HS-27A (cell line): ENCODE measurements around the gene SLC24A3.

ENCODE experiments used
- DNase-seq: peaks from one replicate; pipeline ENCODE4 v3.0.0-alpha.2; 2012; ENCODE audit warnings: low read depth, missing footprints

Gene SLC24A3

DNA sequence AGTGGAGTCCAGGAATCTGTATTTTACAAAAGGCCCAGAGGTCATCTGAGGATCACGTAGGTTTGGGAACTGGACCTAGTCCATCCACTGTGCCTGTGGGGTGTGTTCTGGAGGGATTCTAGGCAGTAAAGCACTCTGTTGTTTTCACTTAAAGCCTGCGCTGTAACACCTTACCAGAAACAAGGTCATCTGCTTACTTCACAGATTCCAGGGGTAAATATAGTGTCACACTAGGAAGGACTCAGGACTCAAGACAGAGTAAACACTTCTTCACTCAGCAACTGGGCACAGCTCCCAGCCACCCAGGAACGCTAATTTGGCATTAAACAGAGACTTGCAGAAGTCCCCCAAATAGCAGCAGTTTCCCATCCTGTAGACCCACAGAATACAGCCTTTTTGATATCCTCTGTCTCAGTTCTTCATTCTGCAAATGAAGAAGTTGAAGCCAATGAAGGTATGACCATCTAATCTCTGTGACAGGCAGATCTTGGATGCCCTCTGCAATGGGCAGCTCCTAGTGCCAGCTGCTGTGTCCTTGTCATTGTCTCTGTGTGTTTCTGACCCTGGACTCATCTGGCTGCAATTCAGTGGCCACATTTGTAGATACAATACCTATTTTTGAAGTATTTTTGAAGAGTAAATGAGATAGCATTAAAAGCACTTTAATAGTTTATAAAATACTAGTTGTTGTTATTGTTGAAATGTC is 129.1 kb downstream of the SLC24A3 start:
- DNase-seq: no peak

DNA sequence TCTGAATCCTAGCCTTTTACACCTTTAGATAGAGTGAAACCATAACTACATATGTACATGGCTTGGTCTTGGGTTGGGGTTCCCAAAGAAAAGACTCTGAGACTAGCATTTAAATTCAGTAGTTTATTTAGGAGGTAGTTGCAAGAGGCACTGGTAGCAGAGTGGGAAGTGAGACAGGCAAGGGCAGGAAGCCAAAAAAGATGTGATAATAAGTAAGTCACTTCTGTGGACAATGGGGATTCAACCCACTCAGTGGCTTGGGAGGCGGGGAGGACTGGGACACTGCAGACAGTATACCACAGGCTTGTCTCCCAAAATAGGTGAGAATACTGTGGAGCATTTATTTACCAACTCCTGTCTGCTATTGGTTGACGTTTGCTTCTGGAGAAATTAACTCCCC is 131.9 kb downstream of the SLC24A3 start:
- DNase-seq: no peak

DNA sequence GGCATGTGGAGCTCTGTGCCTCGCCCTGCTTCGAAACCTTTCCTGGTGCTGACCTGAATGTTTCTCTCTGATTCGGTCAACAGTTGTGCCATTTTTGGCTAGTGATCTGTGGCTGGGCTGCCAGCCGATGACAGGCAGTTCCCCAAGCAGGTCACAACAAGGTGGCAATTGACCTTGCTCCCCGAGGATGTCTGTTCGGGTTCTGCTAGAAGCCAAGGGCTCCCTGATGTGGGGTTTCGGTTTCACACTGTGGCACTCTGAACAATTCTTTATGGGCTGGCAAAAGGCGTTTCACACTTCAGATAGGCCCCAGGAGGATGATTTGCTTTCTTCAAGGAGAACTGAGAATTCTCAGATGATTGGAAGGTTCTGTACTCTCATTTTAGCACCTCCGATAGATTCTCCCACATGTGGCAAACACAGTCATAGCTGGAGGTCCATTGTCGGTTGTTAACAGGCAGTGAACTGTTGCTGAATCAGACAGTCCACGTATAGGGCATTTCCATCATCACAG is 135.6 kb downstream of the SLC24A3 start:
- no peak for DNase-seq

DNA sequence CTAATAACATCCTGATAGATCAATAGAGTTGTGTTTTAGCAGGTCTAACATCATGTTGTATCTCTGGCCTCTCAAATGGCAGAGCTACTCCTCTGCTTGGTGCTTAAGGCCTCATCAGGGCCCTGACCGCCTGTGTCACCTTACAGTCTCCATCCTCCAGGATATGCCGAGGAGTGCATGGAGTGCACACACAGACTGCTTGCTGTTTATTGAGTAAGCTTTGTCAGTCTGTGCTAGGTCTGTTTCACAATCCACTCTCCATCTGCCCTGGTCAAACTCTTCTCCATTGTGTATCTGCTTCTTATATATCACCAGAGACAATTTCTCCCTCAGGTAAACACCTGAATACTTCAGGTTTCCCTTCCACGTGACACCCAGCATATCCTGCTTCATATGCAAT is 136.1 kb downstream of the SLC24A3 start:
- no peak for DNase-seq

GRCh38 chr20:19349879-19350278 is 137.4 kb downstream of the SLC24A3 start:
- DNase-seq: no peak

DNA sequence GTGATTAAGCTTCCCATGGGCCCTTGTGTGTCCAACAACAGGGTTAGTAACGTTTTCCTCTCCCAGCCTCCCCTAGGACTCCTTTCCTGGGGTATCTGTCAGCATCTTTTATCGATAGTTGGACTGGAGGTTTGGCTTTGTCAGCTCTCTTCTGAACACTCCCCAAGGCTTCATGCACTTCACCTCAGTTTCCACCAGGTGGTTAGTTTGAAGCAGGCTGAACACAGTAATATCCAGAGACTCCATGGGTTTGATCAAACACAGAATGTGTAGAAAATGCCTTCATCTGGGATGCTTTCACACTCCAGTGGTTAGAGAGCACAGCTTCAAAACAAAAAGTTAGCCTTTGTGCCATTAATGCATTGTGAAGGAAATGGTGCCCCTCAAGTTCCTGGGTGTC is 139.1 kb downstream of the SLC24A3 start:
- no peak for DNase-seq

DNA sequence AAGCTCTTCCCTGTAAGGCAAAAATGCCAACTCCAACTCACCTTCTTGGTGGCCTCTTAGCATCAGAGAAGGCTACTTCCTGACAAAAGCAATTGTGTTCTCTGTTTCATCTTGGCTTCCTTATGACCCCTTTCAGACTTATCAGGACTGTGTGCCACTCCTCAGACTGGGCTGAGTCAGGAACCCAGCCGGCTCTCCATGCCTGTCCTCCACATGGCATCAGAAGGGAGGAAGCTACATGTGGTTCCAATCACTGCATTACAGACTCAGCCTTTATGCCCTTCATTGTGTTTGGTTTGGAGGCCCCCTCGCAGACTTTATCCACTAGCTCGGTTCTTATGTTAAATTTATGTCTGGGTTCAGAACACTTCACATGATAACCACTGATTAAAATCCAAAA is 142.5 kb downstream of the SLC24A3 start:
- DNase-seq: no peak

- DNase-seq: no peak
These were observed 149.3 kb downstream of the SLC24A3 start for GRCh38 chr20:19361790-19362189.

DNA sequence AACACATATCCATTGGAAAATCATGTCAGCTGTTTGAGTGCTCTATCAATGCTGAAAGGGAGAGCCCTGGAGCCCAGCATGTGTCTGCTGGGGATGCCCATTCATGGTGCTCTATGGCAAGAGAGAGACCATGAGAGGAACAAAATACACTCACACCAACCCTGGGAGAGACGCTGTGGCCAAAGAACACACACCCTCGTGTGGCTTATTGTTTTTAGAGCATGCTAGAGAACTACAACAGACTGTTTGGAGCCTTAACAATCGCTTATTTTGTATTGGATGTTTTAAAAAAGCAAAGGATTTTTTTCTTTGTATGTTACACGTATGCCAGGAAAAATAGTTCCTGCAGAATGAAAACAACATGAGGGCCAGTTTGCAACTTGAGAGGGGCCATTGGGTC is 151.0 kb downstream of the SLC24A3 start:
- no peak for DNase-seq

- DNase-seq: no peak
These were observed 155.1 kb downstream of the SLC24A3 start for GRCh38 chr20:19367591-19367990.

DNA sequence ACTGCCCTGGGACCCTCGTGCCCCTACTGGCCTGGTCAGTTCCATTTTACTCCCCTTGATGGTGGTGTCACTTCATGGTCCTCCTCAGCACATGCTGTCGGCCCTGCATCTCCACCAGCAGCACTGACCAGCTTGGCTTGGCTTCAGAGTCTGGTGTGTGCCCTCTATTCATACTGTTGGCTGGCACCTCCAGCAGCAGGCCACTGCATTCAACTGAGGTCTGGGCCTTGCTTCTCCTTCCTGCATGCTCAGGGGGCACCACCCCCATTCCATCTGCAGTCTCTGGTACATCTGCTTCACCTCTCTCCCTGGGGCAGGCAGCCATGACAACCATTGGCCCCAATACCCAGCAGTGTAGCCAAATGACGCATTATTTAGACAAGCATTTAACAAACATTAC is 155.9 kb downstream of the SLC24A3 start:
- DNase-seq: no peak

GRCh38 chr20:19370076-19371075 is 157.9 kb downstream of the SLC24A3 start:
- DNase-seq: no peak

DNA sequence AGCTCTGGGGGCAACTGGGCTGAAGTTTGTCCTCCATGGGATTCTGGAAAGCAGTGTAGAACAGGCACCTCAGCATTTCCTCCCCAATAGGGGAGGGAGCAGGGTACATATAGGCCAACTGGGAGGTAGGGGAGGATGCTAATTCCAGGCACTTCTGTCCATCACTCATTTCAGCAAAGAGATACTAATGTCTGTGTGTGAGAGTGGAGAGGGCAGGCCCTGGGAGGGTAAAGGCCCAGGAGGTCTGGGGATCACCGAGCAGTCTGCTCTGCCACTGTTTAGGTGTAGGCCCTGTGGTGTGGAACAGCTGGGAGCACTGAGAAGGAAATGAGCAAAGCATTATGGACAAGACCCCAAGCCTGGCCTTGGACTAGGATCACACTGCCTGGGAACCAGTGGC is 158.7 kb downstream of the SLC24A3 start:
- no peak for DNase-seq

GRCh38 chr20:19374216-19374615 is 161.8 kb downstream of the SLC24A3 start:
- DNase-seq: no peak

DNA sequence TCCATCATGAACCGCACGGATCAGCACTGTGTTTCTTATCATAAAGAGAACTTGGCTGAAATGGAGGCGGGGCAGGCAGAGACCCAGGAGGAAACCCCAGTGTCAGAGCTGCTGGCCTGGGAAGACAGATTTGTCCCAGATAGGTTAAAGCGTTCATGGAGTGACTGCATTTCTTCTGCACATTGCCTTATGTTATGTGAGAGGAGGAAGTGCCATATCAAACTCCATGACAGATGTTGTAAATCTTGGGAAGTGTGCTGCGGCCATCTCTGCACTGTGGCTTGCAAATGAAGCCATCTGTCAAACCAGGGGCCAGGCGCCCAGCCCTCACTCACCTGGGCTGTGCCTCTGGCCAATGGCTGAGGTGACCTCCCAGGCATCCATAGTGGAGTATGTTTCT is 163.0 kb downstream of the SLC24A3 start:
- DNase-seq: no peak

GRCh38 chr20:19375801-19376200 is 163.4 kb downstream of the SLC24A3 start:
- no peak for DNase-seq

DNA sequence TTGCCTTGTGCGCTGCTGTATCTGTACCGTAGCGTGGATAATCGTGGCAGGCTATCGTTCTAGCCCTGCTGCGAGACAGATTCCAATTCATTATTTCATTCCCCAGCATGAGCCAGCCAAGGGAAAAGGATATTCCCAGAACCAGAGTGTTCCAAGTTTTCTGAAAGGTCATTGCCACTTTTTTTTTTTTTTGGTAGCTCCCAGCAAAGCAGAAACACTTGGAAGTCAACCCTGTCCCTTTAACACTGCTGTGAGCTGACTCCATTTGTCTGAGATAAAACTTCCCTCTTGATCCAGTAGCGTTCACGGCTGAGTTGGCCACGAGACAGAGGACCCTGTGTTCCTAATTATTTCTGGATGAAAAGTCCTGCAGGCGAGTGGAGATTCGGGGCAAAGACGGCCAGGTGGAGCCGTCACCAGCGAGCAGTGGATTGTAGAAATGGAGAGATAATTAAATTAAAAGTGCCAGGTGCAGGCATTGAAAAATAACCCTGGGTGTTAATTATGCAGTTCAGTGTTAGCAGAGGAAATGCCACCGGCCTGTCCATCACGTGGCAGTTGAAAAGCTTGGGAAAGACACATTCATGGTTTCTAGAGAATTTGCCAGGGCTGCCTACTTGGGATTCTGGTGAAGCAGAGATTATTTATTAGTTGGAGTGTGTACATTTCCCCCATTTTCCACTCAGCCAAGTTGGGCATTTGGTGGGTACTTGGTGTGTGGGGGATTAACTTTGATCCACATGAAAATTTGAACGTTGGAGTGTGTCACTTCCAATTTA is 164.2 kb downstream of the SLC24A3 start:
- DNase-seq: no peak

GRCh38 chr20:19378058-19378457 is 165.6 kb downstream of the SLC24A3 start:
- no peak for DNase-seq

- no peak for DNase-seq
These were observed 167.8 kb downstream of the SLC24A3 start for GRCh38 chr20:19380211-19380610.

GRCh38 chr20:19381947-19382346 is 169.5 kb downstream of the SLC24A3 start:
- DNase-seq: no peak

DNA sequence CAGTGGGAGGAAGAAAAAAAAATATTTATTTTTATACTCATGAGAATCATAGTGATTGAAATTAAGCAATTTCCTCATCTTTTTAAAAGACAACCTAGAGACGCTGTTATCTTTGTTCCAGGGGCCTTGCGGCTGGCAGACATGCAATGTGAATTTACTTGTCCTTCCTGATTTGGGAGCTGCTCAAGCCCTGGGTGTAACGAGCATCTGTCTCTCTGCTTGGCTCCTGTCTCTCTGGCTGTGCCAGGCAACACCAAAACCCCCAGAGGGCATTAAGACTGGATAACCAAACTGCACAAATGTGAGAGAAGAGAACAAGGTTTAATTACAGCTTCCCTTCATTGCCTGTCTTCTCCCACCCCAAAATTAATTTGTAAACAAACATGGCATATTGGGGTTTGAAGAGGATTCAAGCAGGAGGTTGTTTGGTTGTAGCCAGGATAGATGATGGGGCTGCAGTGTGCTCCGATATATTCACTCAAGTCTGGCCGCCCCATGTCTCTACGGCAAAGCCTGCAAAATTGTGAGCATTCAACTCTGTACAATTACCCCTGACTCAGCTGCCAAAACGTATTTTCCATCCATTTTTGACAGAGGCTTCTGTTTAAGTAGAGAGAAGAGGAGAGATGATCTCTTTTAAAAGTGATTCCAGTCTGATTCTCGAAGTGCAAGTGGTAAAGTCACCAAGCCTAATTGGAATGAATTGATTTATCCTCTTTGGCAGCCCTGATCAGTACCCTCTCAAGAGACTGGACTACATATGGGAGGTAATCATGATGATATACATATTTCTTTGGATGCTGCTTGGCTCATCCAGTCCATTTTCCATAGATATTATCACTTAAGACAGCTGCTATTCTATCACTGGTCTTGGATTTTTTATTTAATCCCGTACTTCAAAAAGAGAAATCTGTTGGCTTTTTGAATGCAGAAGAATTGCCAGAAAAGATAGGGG is 170.2 kb downstream of the SLC24A3 start:
- no peak for DNase-seq
